Prostate gland (tissue), 2 donors: Measurements from ENCODE around the gene PNO1.

Experiments
- POLR2A ChIP-seq: fragments of 450-650 bp; IDR thresholded peaks from one replicate; pipeline ENCODE4 v1.6.1; 2016; ENCODE audit warnings: antibody characterized with exemption, mild to moderate bottlenecking
- TF ChIP-seq, protein P1 (sequence below), 4 experiments: fragments of 200-600 bp in 2 of 4; fragments of 450-650 bp in 2 of 4; sonication (generic) in 2 of 4; IDR thresholded peaks; 1 replicate in 3 of 4; 2 replicates in 1 of 4; pipeline ENCODE4 v1.5.1; 2016 to 2019; ENCODE audit warnings: antibody characterized with exemption in 4 of 4, mild to moderate bottlenecking in 2 of 4, moderate library complexity in 2 of 4

DNA sequence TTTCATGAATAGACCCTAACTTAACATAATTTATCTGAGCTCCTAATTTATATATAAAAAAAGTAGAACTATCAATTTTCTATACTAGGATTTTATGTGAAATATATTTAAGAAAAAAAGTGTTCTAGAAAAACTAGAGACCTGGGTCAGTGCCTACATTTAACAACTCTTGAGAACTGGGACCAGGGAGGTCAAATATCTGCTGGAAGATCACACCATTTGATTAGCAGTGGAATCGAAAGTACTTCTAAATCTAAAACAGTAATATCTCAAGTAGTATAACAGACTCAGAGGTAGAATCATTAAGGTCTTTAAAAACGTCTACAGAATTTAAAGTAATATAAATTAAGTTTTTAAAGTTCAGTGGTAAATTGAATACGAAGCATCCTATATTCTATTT is 60.0 kb downstream of the PNO1 start:
- TF ChIP-seq, protein P1, sequence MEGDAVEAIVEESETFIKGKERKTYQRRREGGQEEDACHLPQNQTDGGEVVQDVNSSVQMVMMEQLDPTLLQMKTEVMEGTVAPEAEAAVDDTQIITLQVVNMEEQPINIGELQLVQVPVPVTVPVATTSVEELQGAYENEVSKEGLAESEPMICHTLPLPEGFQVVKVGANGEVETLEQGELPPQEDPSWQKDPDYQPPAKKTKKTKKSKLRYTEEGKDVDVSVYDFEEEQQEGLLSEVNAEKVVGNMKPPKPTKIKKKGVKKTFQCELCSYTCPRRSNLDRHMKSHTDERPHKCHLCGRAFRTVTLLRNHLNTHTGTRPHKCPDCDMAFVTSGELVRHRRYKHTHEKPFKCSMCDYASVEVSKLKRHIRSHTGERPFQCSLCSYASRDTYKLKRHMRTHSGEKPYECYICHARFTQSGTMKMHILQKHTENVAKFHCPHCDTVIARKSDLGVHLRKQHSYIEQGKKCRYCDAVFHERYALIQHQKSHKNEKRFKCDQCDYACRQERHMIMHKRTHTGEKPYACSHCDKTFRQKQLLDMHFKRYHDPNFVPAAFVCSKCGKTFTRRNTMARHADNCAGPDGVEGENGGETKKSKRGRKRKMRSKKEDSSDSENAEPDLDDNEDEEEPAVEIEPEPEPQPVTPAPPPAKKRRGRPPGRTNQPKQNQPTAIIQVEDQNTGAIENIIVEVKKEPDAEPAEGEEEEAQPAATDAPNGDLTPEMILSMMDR (IDR thresholded peaks at IDR 0.05): no peak
- no peak for TF ChIP-seq POLR2A
